ENCODE data around the gene IL4R. TPM values are rescaled to one million over a fixed set of nuclear protein-coding genes. Genes with fewer than 3 reads are reported as not detected.

IL4R gene
- total RNA-seq, 1 donor from 2014 or later: 41.0 TPM

- DNase-seq (ENCODE audit: low spot score): no peak
- no peak overlapping the region for H3K4me3 Mint-ChIP-seq (ENCODE audit: unreplicated experiment)
- no peak overlapping the region for H3K27ac Mint-ChIP-seq (ENCODE audit: unreplicated experiment)
- no peaks in the 10 kb centered on the region for H3K9me3 Mint-ChIP-seq (ENCODE audit: low read depth)
- no peaks in the 10 kb centered on the region for H3K27me3 Mint-ChIP-seq (ENCODE audit: low read depth)
- H3K36me3 Mint-ChIP-seq (ENCODE audit: low read depth): peaks cover 10% of the 10 kb centered on the region
- TF ChIP-seq CTCF (IDR thresholded peaks at IDR 0.05): no peak
- peaks cover 27% of the 10 kb centered on the region for H3K4me1 Mint-ChIP-seq (ENCODE audit: low read depth)
These were observed 21.1 kb downstream of the IL4R start for GRCh38 chr16:27334838-27335237.

- TF ChIP-seq CTCF (IDR thresholded peaks at IDR 0.05): no peak
- DNase-seq (ENCODE audit: low spot score): no peak
- no peak overlapping the region for H3K4me3 Mint-ChIP-seq (ENCODE audit: unreplicated experiment)
These were observed 21.7 kb downstream of the IL4R start for GRCh38 chr16:27335349-27336053.

DNA sequence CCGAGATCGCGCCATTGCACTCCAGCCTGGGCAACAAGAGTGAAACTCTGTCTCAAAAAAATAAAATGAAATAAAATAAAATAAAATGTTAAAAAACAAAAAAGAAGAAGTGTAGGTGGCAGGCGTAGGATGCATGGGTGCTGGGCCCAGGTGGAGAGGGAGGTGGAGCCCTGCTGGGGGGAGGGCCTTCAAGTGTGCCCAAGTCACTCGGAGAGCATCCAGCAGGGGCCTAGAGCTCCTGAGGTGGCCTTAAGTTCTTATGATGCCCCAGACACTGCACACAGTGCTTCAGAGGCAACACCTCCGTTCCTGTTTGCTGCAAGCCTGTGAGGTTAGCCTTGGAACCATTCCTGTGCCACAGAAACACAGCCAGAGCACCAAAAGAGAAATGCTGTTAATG lies 23.2 kb downstream of the IL4R start:
- H3K27me3 Mint-ChIP-seq (ENCODE audit: low read depth): no peaks in the 10 kb centered on the region
- no peak overlapping the region for H3K27ac Mint-ChIP-seq (ENCODE audit: unreplicated experiment)
- DNase-seq (ENCODE audit: low spot score): no peak
- H3K4me3 Mint-ChIP-seq (ENCODE audit: unreplicated experiment): no peak overlapping the region
- no peak for TF ChIP-seq CTCF (IDR thresholded peaks at IDR 0.05)
- H3K4me1 Mint-ChIP-seq (ENCODE audit: low read depth): peaks cover 9% of the 10 kb centered on the region
- peaks cover 24% of the 10 kb centered on the region for H3K36me3 Mint-ChIP-seq (ENCODE audit: low read depth)
- H3K9me3 Mint-ChIP-seq (ENCODE audit: low read depth): no peaks in the 10 kb centered on the region

More at GRCh38 chr16:27335349-27336053, 21.7 kb downstream of the IL4R start:
- Mint-ChIP-seq H3K36me3 (ENCODE audit: low read depth) (peaks cover 13% of the 10 kb centered on the region), H3K27me3 (ENCODE audit: low read depth) (no peaks in the 10 kb centered on the region), H3K9me3 (ENCODE audit: low read depth) (no peaks in the 10 kb centered on the region), H3K4me1 (ENCODE audit: low read depth) (peaks cover 20% of the 10 kb centered on the region), H3K27ac (ENCODE audit: unreplicated experiment) (no peak overlapping the region)

GRCh38 chr16:27339180-27339579 lies 25.4 kb downstream of the IL4R start:
- H3K27me3 Mint-ChIP-seq (ENCODE audit: low read depth): no peaks in the 10 kb centered on the region
- H3K27ac Mint-ChIP-seq (ENCODE audit: unreplicated experiment): no peak overlapping the region
- no peak for TF ChIP-seq CTCF (IDR thresholded peaks at IDR 0.05)
- H3K4me1 Mint-ChIP-seq (ENCODE audit: low read depth): no peaks in the 10 kb centered on the region
- peaks cover 30% of the 10 kb centered on the region for H3K36me3 Mint-ChIP-seq (ENCODE audit: low read depth)
- H3K9me3 Mint-ChIP-seq (ENCODE audit: low read depth): no peaks in the 10 kb centered on the region
- H3K4me3 Mint-ChIP-seq (ENCODE audit: unreplicated experiment): no peak overlapping the region
- no peak for DNase-seq (ENCODE audit: low spot score)

GRCh38 chr16:27340654-27341053 lies 26.9 kb downstream of the IL4R start:
- Mint-ChIP-seq H3K27ac (ENCODE audit: unreplicated experiment) (no peak overlapping the region), H3K4me1 (ENCODE audit: low read depth) (no peaks in the 10 kb centered on the region), H3K9me3 (ENCODE audit: low read depth) (no peaks in the 10 kb centered on the region), H3K4me3 (ENCODE audit: unreplicated experiment) (no peak overlapping the region), H3K36me3 (ENCODE audit: low read depth) (peaks cover 34% of the 10 kb centered on the region), H3K27me3 (ENCODE audit: low read depth) (no peaks in the 10 kb centered on the region)
- no peak for DNase-seq (ENCODE audit: low spot score)
- TF ChIP-seq CTCF (IDR thresholded peaks at IDR 0.05): no peak

All from chondrocyte (in vitro differentiated cells).